GM12873 (cell line): ENCODE data around the gene TRMO.

Experiments
- CTCF ChIP-seq: IDR thresholded peaks from 2 replicates; pipeline ENCODE4 v1.5.1; 2012; ENCODE audit warnings: low read depth, mild to moderate bottlenecking, moderate library complexity, low read length, control low read depth; ENCODE audit not compliant: insufficient read depth; ENCODE audit errors: missing control alignments

Gene TRMO

DNA sequence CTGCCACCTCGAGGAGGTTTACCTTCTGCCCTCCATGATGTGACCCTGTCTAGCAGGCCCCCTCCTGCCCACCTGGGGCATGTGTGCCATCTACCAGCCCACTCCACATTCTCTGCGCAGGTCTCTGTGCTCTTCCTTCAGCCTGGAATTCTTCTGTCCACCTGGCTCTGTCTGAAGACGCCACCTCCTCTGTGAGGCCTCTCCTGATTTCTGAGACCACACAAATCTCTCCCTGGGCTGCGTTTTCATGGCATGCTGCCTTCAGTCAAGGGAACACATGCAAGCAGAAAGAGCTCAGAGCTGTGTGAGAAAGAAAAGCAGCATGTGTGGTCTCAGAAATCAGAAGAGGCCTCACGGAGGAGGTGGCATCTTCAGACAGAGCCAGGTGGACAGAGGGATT is 47.2 kb downstream of the TRMO start:
- TF ChIP-seq CTCF = no peak

GRCh38 chr9:97874624-97875023 is 47.7 kb downstream of the TRMO start:
- no peak for TF ChIP-seq CTCF

DNA sequence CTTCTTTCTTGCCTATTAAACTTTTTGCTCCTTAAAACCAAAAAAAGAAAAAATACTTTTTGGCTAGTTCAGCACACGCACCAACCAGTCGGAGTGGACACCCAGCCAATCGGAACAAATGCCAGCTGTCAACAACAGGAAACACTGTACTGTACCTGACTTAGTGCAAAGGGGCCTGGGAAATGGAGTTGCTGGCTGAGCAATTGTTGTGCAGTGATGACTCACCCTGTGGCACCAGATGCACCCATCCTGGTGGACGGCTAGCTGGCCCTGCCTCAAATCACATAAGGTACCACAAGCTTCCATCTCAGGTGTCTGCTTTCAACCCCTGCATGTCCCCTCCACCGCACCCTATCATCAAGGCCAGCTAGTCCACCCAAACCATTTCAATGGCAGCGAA is 48.4 kb downstream of the TRMO start:
- no peak for TF ChIP-seq CTCF

DNA sequence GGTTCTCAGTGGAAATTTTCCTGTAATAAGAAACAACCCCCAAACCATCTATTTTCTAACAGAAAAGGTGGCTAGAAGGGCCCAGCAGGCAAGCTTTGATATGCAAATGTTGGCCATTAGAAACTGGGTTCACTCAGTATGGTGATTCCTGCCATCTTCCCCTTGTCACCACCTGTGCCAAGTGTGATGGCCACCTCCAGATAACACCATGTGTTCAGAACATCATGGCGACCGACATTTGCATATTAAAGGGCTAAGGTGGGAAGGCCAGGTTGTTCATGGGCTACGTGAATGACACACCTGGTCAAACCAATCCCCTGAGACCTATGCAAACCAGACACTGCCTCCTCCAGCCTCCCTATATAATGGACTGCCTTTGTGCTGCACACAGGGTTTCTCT is 48.9 kb downstream of the TRMO start:
- TF ChIP-seq CTCF = no peak

GRCh38 chr9:97868859-97869258 is 53.4 kb downstream of the TRMO start:
- no peak for TF ChIP-seq CTCF

- TF ChIP-seq CTCF = no peak
Observed at GRCh38 chr9:97866848-97867247, 55.5 kb downstream of the TRMO start.

- TF ChIP-seq CTCF = no peak
Observed at GRCh38 chr9:97866300-97866699, 56.0 kb downstream of the TRMO start.

DNA sequence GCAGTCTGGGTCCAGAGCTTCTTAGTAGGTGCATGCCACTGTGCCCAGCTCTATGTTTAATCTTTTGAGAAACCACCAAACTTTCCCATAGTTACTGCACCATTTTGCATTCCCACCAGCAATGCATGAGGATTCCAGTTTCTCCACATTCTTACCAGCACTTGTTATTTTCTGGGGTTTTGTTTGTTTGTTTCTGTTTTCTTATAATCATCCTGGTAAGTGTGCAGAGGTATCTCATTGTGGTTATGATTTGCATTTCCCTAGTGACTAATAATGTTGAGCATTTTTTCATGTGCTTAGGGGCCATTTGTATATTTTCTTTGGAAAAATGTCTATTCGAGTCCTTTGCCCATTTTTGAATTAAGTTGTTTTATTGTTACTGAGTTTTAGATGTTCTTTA is 57.9 kb downstream of the TRMO start:
- TF ChIP-seq CTCF = no peak
